Measurements from ENCODE around the gene PHACTR1. TPM values are rescaled to one million over a fixed set of nuclear protein-coding genes. Genes with fewer than 3 reads are reported as not detected.

The PHACTR1 gene
- total and polyA plus RNA-seq, 2 of the 4 experiments (the other 2 are of a cell fraction), result not detected

GRCh38 chr6:12806796-12807195 lies 90.2 kb downstream of the PHACTR1 start:
- Histone ChIP-seq H3K27me3 (ENCODE audit: control insufficient read depth, insufficient read depth, low read length) (no peaks in the 10 kb centered on the region), H2AK5ac (ENCODE audit: low read depth, low read length) (no peak overlapping the region), H4K5ac (ENCODE audit: low read depth, low read length) (no peak overlapping the region), H3K14ac (replicated peaks; ENCODE audit: low read depth, low read length) (no peak overlapping the region), H2AFZ (replicated peaks; ENCODE audit: low read length, poor library complexity) (no peak overlapping the region), H3K9me1 (ENCODE audit: insufficient read depth, low read length) (no peaks in the 10 kb centered on the region), H3K4me3 (ENCODE audit: insufficient read depth, low read depth, low read length) (no peak overlapping the region), H3K23ac (ENCODE audit: low read depth, low read length) (no peak overlapping the region), H3K36me3 (ENCODE audit: control insufficient read depth, insufficient read depth, low read length) (no peaks in the 10 kb centered on the region), H4K8ac (ENCODE audit: low read depth in 2 of 2, low read length in 2 of 2) (no peak overlapping the region), H3K18ac (ENCODE audit: low read depth, low read length) (no peak overlapping the region), H3K9ac (ENCODE audit: low read depth, low read length) (no peak overlapping the region), H4K20me1 (ENCODE audit: insufficient read depth, low read length) (no peaks in the 10 kb centered on the region), H2AK9ac (replicated peaks; ENCODE audit: low read depth, low read length, poor library complexity) (no peak overlapping the region), H2BK15ac (ENCODE audit: low read depth, low read length) (no peak overlapping the region), H3K4me2 (ENCODE audit: low read depth, low read length) (no peak overlapping the region), H3K4ac (ENCODE audit: low read depth, low read length) (no peak overlapping the region), H2BK5ac (ENCODE audit: low read depth, low read length, poor library complexity, severe bottlenecking) (no peak overlapping the region), H3K4me1 (ENCODE audit: control insufficient read depth, insufficient read depth, low read length) (no peaks in the 10 kb centered on the region), H2BK20ac (ENCODE audit: low read depth, low read length) (no peak overlapping the region), H3K27ac (ENCODE audit: insufficient read depth, low read length) (no peak overlapping the region), H4K91ac (ENCODE audit: insufficient read depth, low read depth, low read length) (no peak overlapping the region), H2BK120ac (ENCODE audit: low read depth, low read length) (no peak overlapping the region), H3K56ac (ENCODE audit: extremely low read depth, insufficient read depth, low read length) (no peak overlapping the region), H3K79me1 (ENCODE audit: low read depth in 1 of 2, low read length in 2 of 2) (no peaks in the 10 kb centered on the region), H3K9me3 (ENCODE audit: control insufficient read depth, insufficient read depth, low read length) (peaks cover 7% of the 10 kb centered on the region; the same call in 1 of the 2 replicates)
- WGBS, 2 experiments (ENCODE audit: extremely low coverage in 2 of 2, insufficient read length in 1 of 2), result no CpG with 5 or more reads among the region's 1 CpG
- ATAC-seq (ENCODE audit: low read depth) (no peak), DNase-seq (no peak)
- POLR2A ChIA-PET (ENCODE audit: unreplicated experiment), result no interaction called here
- intact Hi-C loops (cut with micrococcal nuclease), result no loop called here
- TF ChIP-seq MXI1 (IDR thresholded peaks at IDR 0.05; ENCODE audit: borderline replicate concordance, low read depth, low read length), result no peak
- no peak for TF ChIP-seq SMC3 (IDR thresholded peaks at IDR 0.05; ENCODE audit: low read depth, low read length)
- no peak for TF ChIP-seq RCOR1 (IDR thresholded peaks at IDR 0.05; ENCODE audit: insufficient replicate concordance, low read length)
- TF ChIP-seq RFX5 (IDR thresholded peaks at IDR 0.05; ENCODE audit: low read depth, low read length), result no peak
- TF ChIP-seq MAFK (IDR thresholded peaks at IDR 0.05; ENCODE audit: low read depth, low read length), result no peak
- TF ChIP-seq CEBPB (IDR thresholded peaks at IDR 0.05; ENCODE audit: low read depth, low read length), result no peak
- no peak for TF ChIP-seq ELK1 (IDR thresholded peaks at IDR 0.05; ENCODE audit: borderline replicate concordance, low read depth, low read length)
- TF ChIP-seq, protein P1, sequence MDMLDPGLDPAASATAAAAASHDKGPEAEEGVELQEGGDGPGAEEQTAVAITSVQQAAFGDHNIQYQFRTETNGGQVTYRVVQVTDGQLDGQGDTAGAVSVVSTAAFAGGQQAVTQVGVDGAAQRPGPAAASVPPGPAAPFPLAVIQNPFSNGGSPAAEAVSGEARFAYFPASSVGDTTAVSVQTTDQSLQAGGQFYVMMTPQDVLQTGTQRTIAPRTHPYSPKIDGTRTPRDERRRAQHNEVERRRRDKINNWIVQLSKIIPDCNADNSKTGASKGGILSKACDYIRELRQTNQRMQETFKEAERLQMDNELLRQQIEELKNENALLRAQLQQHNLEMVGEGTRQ (IDR thresholded peaks at IDR 0.05; ENCODE audit: low read depth, low read length), result no peak
- no peak for TF ChIP-seq RAD21 (IDR thresholded peaks at IDR 0.05; ENCODE audit: low read length)
- in situ Hi-C loops (cut with MboI; ENCODE audit: low sequenced_read_pairs), result no loop called here
- dilution Hi-C loops (cut with HindIII; ENCODE audit: low sequenced_read_pairs, unreplicated experiment), result no loop called here
- no TSS peak for BruUV-seq (replicated peaks)
- CTCF ChIA-PET, result no interaction called here
